GM23248 (cell line): ENCODE data around the gene ZMIZ2. TPM values are rescaled to one million over a fixed set of nuclear protein-coding genes. Genes with fewer than 3 reads are reported as not detected.

Source experiments
- DNase-seq: peaks from one replicate; pipeline ENCODE4 v3.0.0-alpha.2; 2015
- H2AFZ ChIP-seq: fragments of 200-600 bp; sonication (generic); 2 replicates; pipeline ENCODE4 v1.6.1; 2016; ENCODE audit warnings: antibody characterized with exemption
- H3F3A ChIP-seq: fragments of 200-600 bp; sonication (generic); 2 replicates; pipeline ENCODE4 v1.6.1; 2016; ENCODE audit warnings: mild to moderate bottlenecking, antibody characterized with exemption, mixed run types; ENCODE audit not compliant: insufficient read depth
- H3K27ac ChIP-seq: fragments of 200-600 bp; sonication (generic); 2 replicates; pipeline ENCODE4 v1.5.1; 2016; ENCODE audit warnings: mild to moderate bottlenecking
- H3K27me3 ChIP-seq: fragments of 200-600 bp; sonication (generic); replicated peaks from 2 replicates; pipeline ENCODE4 v1.6.1; 2016; ENCODE audit warnings: mild to moderate bottlenecking; ENCODE audit not compliant: insufficient read depth
- H3K36me3 ChIP-seq: fragments of 200-600 bp; sonication (generic); 2 replicates; pipeline ENCODE4 v1.6.1; 2016; ENCODE audit warnings: low read depth, mild to moderate bottlenecking
- H3K4me1 ChIP-seq: fragments of 200-600 bp; sonication (generic); 2 replicates; pipeline ENCODE4 v1.6.1; 2016; ENCODE audit warnings: mild to moderate bottlenecking; ENCODE audit not compliant: insufficient read depth
- H3K4me2 ChIP-seq: fragments of 200-600 bp; sonication (generic); one replicate; pipeline ENCODE4 v1.6.1; 2016; ENCODE audit warnings: mild to moderate bottlenecking; ENCODE audit not compliant: unreplicated experiment
- H3K4me3 ChIP-seq: fragments of 200-600 bp; sonication (generic); 2 replicates; pipeline ENCODE4 v1.5.1; 2016; ENCODE audit warnings: mild to moderate bottlenecking
- H3K79me2 ChIP-seq: fragments of 200-600 bp; sonication (generic); 2 replicates; pipeline ENCODE4 v1.6.1; 2016; ENCODE audit warnings: mild to moderate bottlenecking; ENCODE audit not compliant: insufficient read depth
- H3K9ac ChIP-seq: fragments of 200-600 bp; sonication (generic); 2 replicates; pipeline ENCODE4 v1.6.1; 2016; ENCODE audit warnings: mild to moderate bottlenecking
- H3K9me2 ChIP-seq: fragments of 200-600 bp; sonication (generic); 2 replicates; pipeline ENCODE4 v1.6.1; 2016; ENCODE audit warnings: mixed run types, mild to moderate bottlenecking, moderate library complexity; ENCODE audit not compliant: insufficient read depth
- H3K9me3 ChIP-seq: fragments of 200-600 bp; sonication (generic); one replicate; pipeline ENCODE4 v1.6.1; 2017; ENCODE audit warnings: low read depth
- H4K20me1 ChIP-seq: fragments of 200-600 bp; sonication (generic); 2 replicates; pipeline ENCODE4 v1.6.0; 2016; ENCODE audit not compliant: insufficient read depth
- EZH2 ChIP-seq: fragments of 200-600 bp; sonication (generic); IDR thresholded peaks from 2 replicates; pipeline ENCODE4 v1.6.1; 2018; ENCODE audit warnings: antibody characterized with exemption, mild to moderate bottlenecking; ENCODE audit not compliant: insufficient read depth, poor library complexity, severe bottlenecking
- EZH2phosphoT487 ChIP-seq: fragments of 200-600 bp; sonication (generic); IDR thresholded peaks from 2 replicates; pipeline ENCODE4 v1.6.1; 2018; ENCODE audit warnings: antibody characterized with exemption, moderate library complexity, mild to moderate bottlenecking, low read depth; ENCODE audit not compliant: insufficient read depth
- WGBS, 2 experiments: methylation state at CpG; one replicate each; pipeline ENCODE4 v1.1.6; 2015 to 2017; ENCODE audit warnings: low lambda C conversion rate in 2 of 2, low coverage in 1 of 2; ENCODE audit errors: missing lambda C conversion rate in 2 of 2; 5-methylcytosine and 5-hydroxymethylcytosine counted together
- in situ Hi-C: fragments of 300-500 bp; cut with MboI; formaldehyde crosslinking; loops from 2 replicates; pipeline ENCODE4 v1.15.0; 2020
- polyA plus RNA-seq: library from polyadenylated mRNA; unstranded; fragments of >200 nt; fragmentation: Nextera tagmentation; extraction: Ambion mirVana; gene quantifications from 2 replicates; pipeline ENCODE4 v1.2.1, GENCODE V29; 2016
- total RNA-seq: library from RNA; depleted of rRNA; stranded (reverse); fragments of >200 nt; shearing (Covaris generic); gene quantifications from 2 replicates; pipeline ENCODE4 v1.2.3, GENCODE V29; 2014

The ZMIZ2 gene
- total and polyA plus RNA-seq, 2 experiments from 2014 or later, result 7.8 to 9.7 TPM

DNA sequence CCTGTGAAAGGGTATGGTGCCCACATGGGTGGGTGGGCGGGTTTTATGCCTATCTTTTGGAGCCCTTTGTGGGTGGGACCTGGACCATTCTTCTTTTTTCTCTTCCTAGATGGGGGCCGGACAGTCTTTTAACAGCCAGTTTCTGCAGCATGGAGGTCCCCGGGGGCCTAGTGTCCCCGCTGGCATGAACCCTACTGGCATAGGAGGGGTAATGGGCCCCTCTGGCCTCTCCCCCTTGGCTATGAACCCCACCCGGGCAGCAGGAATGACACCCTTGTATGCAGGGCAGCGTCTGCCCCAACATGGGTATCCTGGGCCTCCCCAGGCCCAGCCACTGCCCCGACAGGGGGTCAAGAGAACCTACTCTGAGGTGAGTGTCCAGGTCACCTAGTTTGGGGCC lies 9.1 kb downstream of the ZMIZ2 start:
- no peaks in the 10 kb centered on the region for H3K27me3 ChIP-seq
- TF ChIP-seq EZH2 (no peak), EZH2phosphoT487 (no peak)
- H3K4me1 ChIP-seq, result no peaks in the 10 kb centered on the region
- H2AFZ ChIP-seq, result no peak overlapping the region
- no peaks in the 10 kb centered on the region for H3F3A ChIP-seq
- in situ Hi-C loops, result no loop called here
- H3K9me2 ChIP-seq, result no peaks in the 10 kb centered on the region
- no peaks in the 10 kb centered on the region for H4K20me1 ChIP-seq
- WGBS, 2 experiments, result 89 to 94% methylated on average over 5 to 7 of the region's 7 CpGs
- no peak overlapping the region for H3K4me2 ChIP-seq
- no peak overlapping the region for H3K4me3 ChIP-seq
- H3K9ac ChIP-seq, result no peak overlapping the region
- H3K36me3 ChIP-seq, result no peaks in the 10 kb centered on the region; the same call in 1 of the 2 replicates
- H3K9me3 ChIP-seq, result no peaks in the 10 kb centered on the region
- H3K79me2 ChIP-seq, result peaks cover 40% of the 10 kb centered on the region
- no peak overlapping the region for H3K27ac ChIP-seq
- no peak for DNase-seq

DNA sequence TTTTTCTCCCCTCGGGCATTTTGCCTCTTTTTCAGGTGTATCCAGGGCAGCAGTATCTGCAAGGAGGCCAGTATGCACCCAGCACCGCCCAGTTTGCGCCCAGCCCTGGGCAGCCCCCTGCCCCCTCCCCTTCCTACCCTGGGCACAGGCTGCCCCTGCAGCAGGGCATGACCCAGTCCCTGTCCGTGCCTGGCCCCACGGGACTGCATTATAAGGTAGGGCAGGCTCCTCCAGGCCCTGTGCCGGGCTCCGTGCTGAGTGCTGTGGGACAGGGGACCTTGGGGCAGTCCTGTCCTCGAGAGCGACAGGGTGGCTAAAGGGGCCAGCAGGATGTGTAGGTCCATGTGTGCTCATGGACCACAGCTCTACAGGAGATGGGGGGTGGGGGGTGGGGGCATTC lies 10.6 kb downstream of the ZMIZ2 start:
- no peaks in the 10 kb centered on the region for H3K27me3 ChIP-seq
- H3K27ac ChIP-seq, result no peak overlapping the region
- H3K4me2 ChIP-seq, result no peak overlapping the region
- no peak overlapping the region for H2AFZ ChIP-seq
- no peaks in the 10 kb centered on the region for H4K20me1 ChIP-seq
- no peaks in the 10 kb centered on the region for H3K9me2 ChIP-seq
- H3K79me2 ChIP-seq, result peaks cover 25% of the 10 kb centered on the region
- H3K36me3 ChIP-seq, result peaks cover 7% of the 10 kb centered on the region; the same call in 1 of the 2 replicates
- no peaks in the 10 kb centered on the region for H3K9me3 ChIP-seq
- H3F3A ChIP-seq, result no peaks in the 10 kb centered on the region
- DNase-seq, result no peak
- no peaks in the 10 kb centered on the region for H3K4me1 ChIP-seq
- H3K4me3 ChIP-seq, result no peak overlapping the region
- no peak overlapping the region for H3K9ac ChIP-seq
- in situ Hi-C loops, result no loop called here
- WGBS, 2 experiments, result 80 to 88% methylated on average over 4 to 9 of the region's 9 CpGs
- TF ChIP-seq EZH2phosphoT487 (no peak), EZH2 (no peak)

DNA sequence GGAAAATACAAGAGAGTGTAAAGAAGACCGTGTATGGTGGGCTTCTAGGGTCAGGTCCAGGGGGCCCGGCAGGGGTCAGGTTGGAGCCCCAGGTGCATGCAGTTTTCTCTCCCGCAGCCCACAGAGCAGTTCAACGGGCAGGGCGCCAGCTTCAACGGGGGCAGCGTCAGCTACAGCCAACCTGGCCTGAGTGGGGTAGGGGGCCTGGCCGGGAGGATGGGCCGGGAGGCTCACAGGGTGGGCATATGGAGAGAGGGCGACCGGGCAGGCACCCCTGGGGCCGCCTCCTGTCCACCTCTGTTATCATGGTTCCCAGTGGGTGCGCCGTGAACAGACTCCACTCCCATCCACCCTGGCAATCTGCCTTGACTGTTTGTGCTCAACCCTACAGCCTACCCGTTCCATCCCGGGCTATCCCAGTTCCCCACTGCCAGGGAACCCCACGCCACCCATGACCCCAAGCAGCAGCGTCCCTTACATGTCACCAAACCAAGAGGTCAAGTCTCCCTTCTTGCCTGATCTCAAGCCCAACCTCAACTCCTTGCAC lies 11.5 kb downstream of the ZMIZ2 start:
- peaks cover 16% of the 10 kb centered on the region for H3K79me2 ChIP-seq
- H4K20me1 ChIP-seq, result no peaks in the 10 kb centered on the region
- 90 to 96% methylated on average over 17 to 18 of the region's 18 CpGs for WGBS, 2 experiments
- H3K36me3 ChIP-seq, result peaks cover 16% of the 10 kb centered on the region; the same call in 1 of the 2 replicates
- H3K9me3 ChIP-seq, result no peaks in the 10 kb centered on the region
- TF ChIP-seq EZH2phosphoT487 (no peak), EZH2 (no peak)
- H2AFZ ChIP-seq, result no peak overlapping the region
- in situ Hi-C loops, result no loop called here
- H3K9ac ChIP-seq, result no peak overlapping the region
- no peaks in the 10 kb centered on the region for H3F3A ChIP-seq
- H3K27me3 ChIP-seq, result no peaks in the 10 kb centered on the region
- no peaks in the 10 kb centered on the region for H3K9me2 ChIP-seq
- no peaks in the 10 kb centered on the region for H3K4me1 ChIP-seq
- DNase-seq, result no peak
- no peak overlapping the region for H3K4me2 ChIP-seq
- H3K4me3 ChIP-seq, result no peak overlapping the region
- H3K27ac ChIP-seq, result no peak overlapping the region

DNA sequence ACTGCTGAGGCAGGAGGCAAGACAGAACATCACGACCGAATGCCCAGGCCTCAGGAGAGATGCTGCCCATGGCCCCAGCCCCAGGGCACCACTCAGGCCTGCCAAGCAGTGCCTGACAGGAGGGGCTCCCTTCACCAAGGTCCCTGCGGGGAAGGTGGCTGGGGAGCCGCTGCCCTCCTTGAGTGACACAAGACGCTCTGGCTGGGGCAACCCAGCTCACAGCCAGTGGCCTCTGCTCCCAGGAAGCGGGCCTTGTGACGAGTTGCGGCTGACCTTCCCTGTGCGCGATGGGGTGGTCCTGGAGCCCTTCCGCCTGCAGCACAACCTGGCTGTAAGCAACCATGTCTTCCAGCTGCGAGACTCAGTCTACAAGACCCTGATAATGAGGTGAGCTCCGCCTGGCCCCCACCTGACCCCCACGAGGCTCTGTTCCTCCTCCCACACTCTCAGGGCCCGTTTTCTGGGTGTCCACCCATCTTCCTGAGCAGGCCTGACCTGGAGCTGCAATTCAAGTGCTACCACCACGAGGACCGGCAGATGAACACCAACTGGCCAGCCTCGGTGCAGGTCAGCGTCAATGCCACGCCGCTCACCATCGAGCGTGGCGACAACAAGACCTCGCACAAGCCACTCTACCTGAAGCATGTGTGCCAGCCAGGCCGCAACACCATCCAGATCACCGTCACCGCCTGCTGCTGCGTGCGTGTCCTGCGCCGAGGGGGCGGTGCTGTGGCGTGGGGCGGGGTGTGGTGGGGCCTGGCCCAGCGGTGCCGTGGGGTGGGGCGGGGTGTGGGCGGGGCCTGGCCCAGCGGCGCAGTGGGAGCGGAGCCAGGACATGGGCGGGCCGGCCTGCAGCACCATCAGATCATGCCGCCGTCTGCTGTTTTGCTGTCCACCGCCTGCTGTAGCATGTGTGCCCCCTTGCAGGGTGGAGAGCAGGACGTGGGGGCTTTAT lies 12.8 kb downstream of the ZMIZ2 start:
- H3K4me3 ChIP-seq, result no peak overlapping the region
- no peaks in the 10 kb centered on the region for H3K9me3 ChIP-seq
- WGBS, 2 experiments, result 73 to 74% methylated on average over 44 to 46 of the region's 48 CpGs
- peaks cover 18% of the 10 kb centered on the region; the same call in 1 of the 2 replicates for H3K36me3 ChIP-seq
- H3K27me3 ChIP-seq, result no peaks in the 10 kb centered on the region
- H4K20me1 ChIP-seq, result no peaks in the 10 kb centered on the region
- no peak overlapping the region for H2AFZ ChIP-seq
- TF ChIP-seq EZH2 (no peak), EZH2phosphoT487 (no peak)
- H3K4me1 ChIP-seq, result no peaks in the 10 kb centered on the region
- peak; percentile 32 for DNase-seq
- no peak overlapping the region for H3K27ac ChIP-seq
- no peaks in the 10 kb centered on the region for H3K9me2 ChIP-seq
- no peak overlapping the region for H3K4me2 ChIP-seq
- no peaks in the 10 kb centered on the region for H3F3A ChIP-seq
- H3K79me2 ChIP-seq, result 0 out of 2 replicates have a peak, but pooled peaks cover 2% of the 10 kb centered on the region
- in situ Hi-C loops, result no loop called here
- H3K9ac ChIP-seq, result no peak overlapping the region
